IMR-90 (cell line): Measurements from ENCODE around the gene PSTK. TPM values are rescaled to one million over a fixed set of nuclear protein-coding genes. Genes with fewer than 3 reads are reported as not detected.
A peak's percentile ranks its signal among the peaks of the same experiment; 100 is the strongest.

Experiments used
- ATAC-seq: fragments of 200-7000 bp; cut with Tn5 transposase; 2 replicates; pipeline ENCODE4 v1.9.1; 2020; ENCODE audit warnings: low read depth, mild to moderate bottlenecking, moderate library complexity
- BruUV-seq: library from RNA; stranded (reverse); fragments of 400-500 nt; replicated peaks from 2 replicates; lab custom pipeline; 2021; lab: Mats Ljungman, UMichigan
- CTCF ChIA-PET: fragments of 300-600 bp; formaldehyde crosslinking; extraction: SDS; loops from one replicate; lab custom pipeline; 2021; ENCODE audit warnings: antibody characterized with exemption; lab: Yijun Ruan, JAX
- POLR2A ChIA-PET: fragments of 300-600 bp; sonication (Branson Sonifier 250); formaldehyde crosslinking; loops from one replicate; lab custom pipeline; 2022; ENCODE audit warnings: antibody characterized with exemption; ENCODE audit not compliant: unreplicated experiment; lab: Charles Lee
- DNase-seq: peaks from one replicate; pipeline ENCODE4 v3.0.0; 2013
- H2AFZ ChIP-seq: replicated peaks from 2 replicates; pipeline ENCODE3; 2013; ENCODE audit warnings: low read length, mild to moderate bottlenecking; ENCODE audit not compliant: poor library complexity
- H2AK5ac ChIP-seq: 2 replicates; pipeline ENCODE4 v1.6.1; 2013; ENCODE audit warnings: low read depth, low read length, inconsistent platforms
- H2AK9ac ChIP-seq: replicated peaks from 2 replicates; pipeline ENCODE3; 2013; ENCODE audit warnings: mild to moderate bottlenecking, low read depth, low read length, moderate library complexity; ENCODE audit not compliant: poor library complexity
- H2BK120ac ChIP-seq: 2 replicates; pipeline ENCODE4 v1.6.1; 2013; ENCODE audit warnings: low read depth, low read length, inconsistent platforms
- H2BK15ac ChIP-seq: 3 replicates; pipeline ENCODE4 v1.6.1; 2013; ENCODE audit warnings: low read depth, low read length, inconsistent platforms
- H2BK20ac ChIP-seq: 2 replicates; pipeline ENCODE4 v1.6.1; 2013; ENCODE audit warnings: low read depth, mild to moderate bottlenecking, inconsistent platforms, low read length, moderate library complexity
- H2BK5ac ChIP-seq: 2 replicates; pipeline ENCODE4 v1.6.1; 2013; ENCODE audit warnings: mild to moderate bottlenecking, low read depth, low read length, inconsistent platforms; ENCODE audit not compliant: poor library complexity, severe bottlenecking
- H3K14ac ChIP-seq: replicated peaks from 2 replicates; pipeline ENCODE4 v1.6.1; 2013; ENCODE audit warnings: low read depth, low read length, inconsistent platforms
- H3K18ac ChIP-seq: 2 replicates; pipeline ENCODE4 v1.6.1; 2013; ENCODE audit warnings: low read depth, low read length, control low read depth
- H3K23ac ChIP-seq: 2 replicates; pipeline ENCODE4 v1.6.1; 2013; ENCODE audit warnings: low read depth, low read length, inconsistent platforms
- H3K27ac ChIP-seq: 2 replicates; pipeline ENCODE4 v1.5.1; 2013; ENCODE audit warnings: mild to moderate bottlenecking, control low read depth, low read length; ENCODE audit not compliant: insufficient read depth
- H3K27me3 ChIP-seq: 2 replicates; pipeline ENCODE4 v1.6.1; 2013; ENCODE audit warnings: low read length; ENCODE audit not compliant: control insufficient read depth, insufficient read depth
- H3K36me3 ChIP-seq: 2 replicates; pipeline ENCODE4 v1.6.1; 2013; ENCODE audit warnings: low read length, mixed read lengths; ENCODE audit not compliant: control insufficient read depth, insufficient read depth
- H3K4ac ChIP-seq: 2 replicates; pipeline ENCODE4 v1.6.1; 2013; ENCODE audit warnings: low read depth, low read length, inconsistent platforms
- H3K4me1 ChIP-seq: 2 replicates; pipeline ENCODE4 v1.6.1; 2013; ENCODE audit warnings: low read length, mixed read lengths; ENCODE audit not compliant: control insufficient read depth, insufficient read depth
- H3K4me2 ChIP-seq: 2 replicates; pipeline ENCODE4 v1.6.1; 2013; ENCODE audit warnings: low read depth, mild to moderate bottlenecking, control low read depth, low read length, moderate library complexity
- H3K4me3 ChIP-seq: 2 replicates; pipeline ENCODE4 v1.5.1; 2013; ENCODE audit warnings: low read depth, mild to moderate bottlenecking, control low read depth, low read length, moderate library complexity; ENCODE audit not compliant: insufficient read depth
- H3K56ac ChIP-seq: 2 replicates; pipeline ENCODE4 v1.6.1; 2013; ENCODE audit warnings: low read length, inconsistent platforms; ENCODE audit not compliant: insufficient read depth; ENCODE audit errors: extremely low read depth
- H3K79me1 ChIP-seq, 2 experiments: 2 replicates each; pipeline ENCODE4 v1.6.1; 2013; ENCODE audit warnings: low read length in 2 of 2, inconsistent platforms in 1 of 2, low read depth in 1 of 2
- H3K9ac ChIP-seq: 2 replicates; pipeline ENCODE4 v1.6.1; 2013; ENCODE audit warnings: low read depth, low read length, control low read depth
- H3K9me1 ChIP-seq: 2 replicates; pipeline ENCODE4 v1.6.1; 2013; ENCODE audit warnings: low read length, inconsistent platforms; ENCODE audit not compliant: insufficient read depth
- H3K9me3 ChIP-seq: 2 replicates; pipeline ENCODE4 v1.6.1; 2013; ENCODE audit warnings: low read length; ENCODE audit not compliant: control insufficient read depth, insufficient read depth
- H4K20me1 ChIP-seq: 2 replicates; pipeline ENCODE4 v1.6.1; 2013; ENCODE audit warnings: low read length, inconsistent platforms; ENCODE audit not compliant: insufficient read depth
- H4K5ac ChIP-seq: 2 replicates; pipeline ENCODE4 v1.6.1; 2013; ENCODE audit warnings: mild to moderate bottlenecking, low read depth, low read length, control low read depth
- H4K8ac ChIP-seq, 2 experiments: 2 replicates each; pipeline ENCODE4 v1.6.1; 2013; ENCODE audit warnings: low read depth in 2 of 2, low read length in 2 of 2, control low read depth in 1 of 2, inconsistent platforms in 1 of 2
- H4K91ac ChIP-seq: 2 replicates; pipeline ENCODE4 v1.6.1; 2013; ENCODE audit warnings: low read depth, low read length, inconsistent platforms; ENCODE audit not compliant: insufficient read depth
- BHLHE40 ChIP-seq: fragments of 150-350 bp; IDR thresholded peaks from 2 replicates; pipeline ENCODE4 v1.6.1; 2016; ENCODE audit warnings: mild to moderate bottlenecking, low read depth, low read length
- CEBPB ChIP-seq: IDR thresholded peaks from 2 replicates; pipeline ENCODE4 v1.6.1; 2012; ENCODE audit warnings: low read depth, low read length, improper control_type of control experiment
- CHD1 ChIP-seq: IDR thresholded peaks from 2 replicates; pipeline ENCODE4 v1.6.1; 2012; ENCODE audit warnings: low read depth, low read length, improper control_type of control experiment
- CTCF ChIP-seq: conservative IDR thresholded peaks from 2 replicates; pipeline ENCODE4 v1.5.1; 2012; ENCODE audit warnings: mild to moderate bottlenecking, low read depth, low read length, improper control_type of control experiment
- FOS ChIP-seq: fragments of 150-350 bp; IDR thresholded peaks from 2 replicates; pipeline ENCODE4 v1.6.1; 2016; ENCODE audit warnings: low read depth, low read length
- MAFK ChIP-seq: IDR thresholded peaks from 2 replicates; pipeline ENCODE4 v1.6.1; 2012; ENCODE audit warnings: low read depth, low read length, improper control_type of control experiment
- MAZ ChIP-seq: IDR thresholded peaks from 2 replicates; pipeline ENCODE4 v1.6.1; 2012; ENCODE audit warnings: low read depth, mild to moderate bottlenecking, low read length, improper control_type of control experiment, moderate library complexity, borderline replicate concordance
- MXI1 ChIP-seq: IDR thresholded peaks from 2 replicates; pipeline ENCODE4 v1.6.1; 2012; ENCODE audit warnings: low read depth, mild to moderate bottlenecking, low read length, moderate library complexity, borderline replicate concordance
- NFE2L2 ChIP-seq: fragments of 150-350 bp; IDR thresholded peaks from 2 replicates; pipeline ENCODE4 v1.6.1; 2016; ENCODE audit warnings: low read depth, mild to moderate bottlenecking, low read length
- POLR2A ChIP-seq: IDR thresholded peaks from 2 replicates; pipeline ENCODE4 v1.6.1; 2012; ENCODE audit warnings: mild to moderate bottlenecking, low read depth, low read length
- RAD21 ChIP-seq: IDR thresholded peaks from 2 replicates; pipeline ENCODE4 v1.6.1; 2012; ENCODE audit warnings: low read length, improper control_type of control experiment
- RCOR1 ChIP-seq: IDR thresholded peaks from 2 replicates; pipeline ENCODE4 v1.6.1; 2012; ENCODE audit warnings: mild to moderate bottlenecking, low read length, improper control_type of control experiment; ENCODE audit not compliant: insufficient replicate concordance
- RFX5 ChIP-seq: IDR thresholded peaks from 2 replicates; pipeline ENCODE4 v1.8.0; 2012; ENCODE audit warnings: low read depth, mild to moderate bottlenecking, low read length, moderate library complexity
- SMC3 ChIP-seq: fragments of 150-350 bp; IDR thresholded peaks from 2 replicates; pipeline ENCODE4 v1.6.1; 2016; ENCODE audit warnings: low read depth, mild to moderate bottlenecking, antibody characterized with exemption, low read length, moderate library complexity
- USF2 ChIP-seq: fragments of 150-350 bp; IDR thresholded peaks from 2 replicates; pipeline ENCODE4 v1.6.1; 2017; ENCODE audit warnings: mild to moderate bottlenecking, antibody characterized with exemption, low read length, low read depth
- WGBS, 2 experiments: methylation state at CpG; one replicate each; pipeline versions ENCODE4 v1.1.5 to v1.1.7; 2013; ENCODE audit warnings: missing lambda C conversion rate in 2 of 2; ENCODE audit not compliant: insufficient read length in 1 of 2; ENCODE audit errors: extremely low coverage in 2 of 2; 5-methylcytosine and 5-hydroxymethylcytosine counted together
- dilution Hi-C: fragments of 300-500 bp; cut with HindIII; formaldehyde crosslinking; loops from one replicate; pipeline ENCODE4 v1.14.3; 2018; ENCODE audit warnings: low sequenced_read_pairs; ENCODE audit not compliant: unreplicated experiment
- in situ Hi-C: fragments of 300-500 bp; cut with MboI; formaldehyde crosslinking; loops from 3 replicates; pipeline ENCODE4 v1.14.3; 2019; ENCODE audit warnings: low sequenced_read_pairs, inconsistent platforms, mixed read lengths
- intact Hi-C: fragments of 100-400 bp; cut with micrococcal nuclease; formaldehyde crosslinking; loops from 2 replicates; pipeline ENCODE4 v1.10.0; 2022
- polyA plus RNA-seq, 3 experiments: library from polyadenylated mRNA; depleted of rRNA; stranded (reverse); fragments of >200 nt; gene quantifications; 2 replicates each; pipeline ENCODE4 v1.2.3, GENCODE V29; 2012; ENCODE audit warnings: low replicate concordance in 1 of 3
- total RNA-seq: library from RNA; depleted of rRNA; stranded (reverse); fragments of >200 nt; gene quantifications from 2 replicates; pipeline ENCODE4 v1.2.3, GENCODE V29; 2012

The PSTK gene
- total and polyA plus RNA-seq, 2 of the 4 experiments (the other 2 are of a cell fraction), result 4.1 to 4.2 TPM

- no peak overlapping the region for H4K5ac ChIP-seq
- no peak overlapping the region for H2AFZ ChIP-seq
- H3K36me3 ChIP-seq, result peaks cover 2% of the 10 kb centered on the region; the same call in 1 of the 2 replicates
- H3K23ac ChIP-seq, result no peak overlapping the region
- in situ Hi-C loops (no loop called here), intact Hi-C loops (loop anchor here (10.0 kb wide), 1 partner anchor 342 kb away; no protein-coding TSS in a partner anchor), dilution Hi-C loops (no loop called here)
- DNase-seq, result peak; percentile 9
- no peak overlapping the region for H3K18ac ChIP-seq
- H3K27ac ChIP-seq, result no peak overlapping the region
- no peak overlapping the region for H2BK5ac ChIP-seq
- H2BK20ac ChIP-seq, result no peak overlapping the region
- H2AK5ac ChIP-seq, result no peak overlapping the region
- no peak overlapping the region for H3K4me3 ChIP-seq
- no peaks in the 10 kb centered on the region for H3K9me3 ChIP-seq
- POLR2A ChIA-PET, result no interaction called here
- H2AK9ac ChIP-seq, result no peak overlapping the region
- 34% methylated on average over 3 of the region's 6 CpGs; no CpG with 5 or more reads in 1 of the 2 experiments for WGBS, 2 experiments
- H3K4me1 ChIP-seq, result no peaks in the 10 kb centered on the region
- H4K8ac ChIP-seq, result no peak overlapping the region
- peak; percentile 46; the same call in 1 of the 2 replicates for ATAC-seq
- BruUV-seq, result no TSS peak
- no peaks in the 10 kb centered on the region for H3K27me3 ChIP-seq
- H3K9ac ChIP-seq, result no peak overlapping the region
- no peak overlapping the region for H4K91ac ChIP-seq
- no peaks in the 10 kb centered on the region for H4K20me1 ChIP-seq
- TF ChIP-seq CHD1 (no peak), CTCF (no peak), RCOR1 (no peak), USF2 (no peak), SMC3 (no peak), CEBPB (no peak), POLR2A (no peak), NFE2L2 (no peak), MXI1 (no peak), BHLHE40 (no peak), FOS (no peak), MAZ (no peak), MAFK (no peak), RFX5 (no peak), RAD21 (no peak)
- H3K14ac ChIP-seq, result no peak overlapping the region
- no peak overlapping the region for H3K56ac ChIP-seq
- H3K4ac ChIP-seq, result no peak overlapping the region
- no peak overlapping the region for H3K4me2 ChIP-seq
- no peaks in the 10 kb centered on the region for H3K79me1 ChIP-seq
- CTCF ChIA-PET, result no interaction called here
- no peak overlapping the region for H2BK15ac ChIP-seq
- peaks cover under 1% of the 10 kb centered on the region for H3K9me1 ChIP-seq
- H2BK120ac ChIP-seq, result no peak overlapping the region
Measured at GRCh38 chr10:122986335-122986734, 6.1 kb downstream of the PSTK start.
